ENCODE data around the gene PDZD2.
"Not testable (repeated sequence)": the region's sequence is repeated elsewhere in the genome, so short reads cannot be mapped to it uniquely, and the experiment has no call there.

PDZD2 gene

DNA sequence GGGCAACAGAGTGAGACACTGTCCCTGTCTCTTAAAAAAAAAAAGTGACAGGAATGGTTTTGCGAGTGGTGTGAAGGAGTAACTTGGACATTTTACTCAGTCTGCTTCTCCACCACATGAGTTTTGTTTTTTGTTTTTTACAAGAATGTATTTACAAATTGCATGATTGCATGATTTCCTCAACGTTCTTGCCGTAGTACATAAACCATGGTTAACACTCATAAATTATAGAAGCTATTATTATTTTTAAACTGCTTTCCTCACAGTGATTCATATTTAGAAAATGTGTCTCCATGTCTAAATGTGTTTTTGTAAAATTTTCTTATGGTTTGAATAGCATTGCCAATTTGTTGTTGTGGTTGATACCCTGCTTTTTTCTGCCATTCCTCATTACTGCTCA, 315.2 kb downstream of the PDZD2 start:
- no peak for FAIRE-seq
- DNase-seq (ENCODE audit: insufficient read length, low spot score) = no peak

DNA sequence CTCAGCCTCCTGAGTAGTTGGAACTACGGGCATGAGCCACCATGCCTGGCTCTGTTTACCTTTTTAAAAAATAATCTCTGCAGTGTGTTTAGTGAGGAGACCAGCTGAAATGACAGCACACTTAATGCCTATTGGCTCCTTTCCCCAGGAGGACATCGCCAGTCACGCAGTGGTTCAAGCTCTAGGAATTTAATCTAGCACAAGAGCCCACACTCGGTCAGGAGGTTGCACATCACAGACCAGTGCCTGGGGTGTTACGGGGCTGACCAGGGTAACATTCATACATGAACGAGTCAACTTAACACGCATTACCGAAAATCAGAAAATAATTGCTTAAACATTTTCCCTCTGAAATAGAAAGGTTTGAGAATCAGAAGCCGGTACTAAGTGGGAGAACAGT, 318.2 kb downstream of the PDZD2 start:
- DNase-seq (ENCODE audit: insufficient read length, low spot score) = no peak
- FAIRE-seq = no peak

DNA sequence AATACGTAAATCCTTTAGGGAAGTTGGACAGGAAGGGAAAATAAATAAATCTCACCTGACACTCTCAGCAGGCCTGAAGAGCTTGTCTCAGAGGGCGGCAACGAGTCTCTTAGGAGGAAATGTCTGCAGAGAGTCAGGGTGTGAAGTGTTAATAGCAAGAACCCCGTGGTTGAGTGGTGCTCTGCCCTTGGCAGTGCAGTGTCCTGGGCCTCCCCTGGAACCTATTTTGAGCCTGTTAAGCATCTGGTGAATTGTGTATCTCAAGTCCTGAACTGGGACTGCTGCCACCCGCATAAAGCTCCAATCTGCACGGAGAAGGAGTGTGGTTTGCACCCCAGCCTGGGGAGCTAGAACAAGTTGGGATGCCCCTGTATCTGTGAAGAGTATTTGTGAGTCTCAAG, 323.4 kb downstream of the PDZD2 start:
- DNase-seq (ENCODE audit: insufficient read length, low spot score) = no peak

DNA sequence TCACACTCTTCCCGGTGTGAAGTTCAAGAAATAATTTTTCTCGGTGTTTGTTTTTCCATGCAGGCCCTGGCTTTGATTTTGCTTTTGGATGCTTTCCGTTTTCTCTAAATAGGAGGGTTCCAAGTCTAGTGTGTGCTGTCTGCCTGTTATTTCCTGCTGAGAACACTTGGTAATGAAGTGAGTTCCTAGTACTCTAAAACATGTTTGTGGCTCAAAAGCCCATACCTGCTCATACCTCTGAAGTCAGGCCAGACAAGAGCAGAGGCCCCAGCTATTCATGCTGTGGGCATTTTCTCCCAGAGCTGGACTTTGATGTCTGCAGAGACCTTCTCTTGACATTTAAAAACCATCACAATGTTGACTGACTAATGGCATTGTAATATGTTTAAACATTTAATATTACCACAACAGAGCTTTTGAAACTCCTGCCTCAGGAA, 324.0 kb downstream of the PDZD2 start:
- DNase-seq (ENCODE audit: insufficient read length, low spot score) = no peak

More for the DNA sequence above, 323.4 kb downstream of the PDZD2 start:
- FAIRE-seq = no peak

DNA sequence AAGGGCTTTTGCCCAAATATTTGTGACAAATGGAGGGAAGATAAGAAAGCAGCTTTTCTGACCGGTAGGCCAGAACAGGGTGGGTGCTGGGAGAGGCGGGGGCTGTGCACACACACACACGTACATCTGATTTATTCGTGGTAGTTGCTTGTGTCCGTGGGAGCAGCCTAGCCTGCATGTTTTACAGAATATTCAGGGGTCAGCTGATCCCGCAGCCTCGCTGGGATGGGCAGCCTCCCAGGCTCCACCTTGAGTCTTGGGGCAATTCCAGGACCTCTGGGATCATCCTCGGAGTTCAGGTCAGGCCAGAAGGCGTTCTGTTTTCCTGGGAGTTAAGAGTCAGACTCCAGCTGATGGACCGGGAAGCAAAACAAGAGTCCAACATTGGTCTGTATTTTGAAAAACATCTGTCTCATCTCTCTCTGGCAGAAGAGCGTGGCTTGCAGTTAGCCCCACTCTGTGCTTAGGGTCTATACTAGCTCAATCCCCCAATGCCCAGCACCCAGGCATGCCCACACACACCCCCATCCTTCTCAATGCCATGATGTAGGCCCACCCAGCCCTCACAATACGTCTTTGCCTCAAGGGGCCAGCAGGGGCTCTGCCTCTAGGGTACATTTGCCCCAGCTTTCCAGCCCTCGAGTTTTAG, 324.6 kb downstream of the PDZD2 start:
- FAIRE-seq (peak; percentile 54), DNase-seq (ENCODE audit: insufficient read length, low spot score) (no peak)

More for the DNA sequence above, 324.0 kb downstream of the PDZD2 start:
- FAIRE-seq = no peak

DNA sequence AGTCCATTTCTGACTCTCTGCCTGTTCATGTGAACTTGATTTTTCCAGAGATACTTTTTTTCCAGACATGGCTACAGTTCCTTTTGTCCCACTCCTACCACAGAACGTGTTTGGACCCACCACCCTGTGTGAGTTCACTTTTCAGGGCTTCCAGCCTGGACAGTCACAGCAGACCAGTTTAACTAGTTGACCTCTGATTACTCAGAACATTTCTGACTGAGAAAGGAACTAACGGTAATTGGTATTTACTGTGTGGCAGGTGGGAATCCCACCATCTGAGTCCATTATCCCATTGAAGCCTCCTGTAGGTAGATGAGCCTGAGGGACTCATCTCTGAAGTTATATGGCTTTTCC, 325.1 kb downstream of the PDZD2 start:
- peak; percentile 70 for FAIRE-seq
- DNase-seq (ENCODE audit: insufficient read length, low spot score) = no peak

DNA sequence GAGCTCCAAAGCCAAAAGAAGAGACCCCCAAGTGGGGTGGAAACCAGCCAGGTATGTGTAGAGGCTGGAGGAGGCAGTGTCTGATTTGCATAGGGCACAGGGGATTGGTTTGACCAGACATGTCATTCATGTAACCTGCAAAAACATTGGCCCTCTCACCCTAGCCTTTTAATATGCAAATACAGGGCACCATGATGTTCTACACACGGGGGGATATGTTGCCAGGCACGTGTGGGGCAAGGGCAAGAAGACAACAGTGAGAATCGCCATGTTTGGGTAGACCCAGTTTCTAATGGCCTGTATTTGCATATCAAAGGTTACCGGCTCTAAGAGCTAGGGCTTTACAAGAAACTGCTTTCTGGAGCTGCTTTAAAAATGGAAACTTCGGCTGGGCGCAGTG, 326.3 kb downstream of the PDZD2 start:
- DNase-seq (ENCODE audit: insufficient read length, low spot score) = no peak
- FAIRE-seq = no peak

DNA sequence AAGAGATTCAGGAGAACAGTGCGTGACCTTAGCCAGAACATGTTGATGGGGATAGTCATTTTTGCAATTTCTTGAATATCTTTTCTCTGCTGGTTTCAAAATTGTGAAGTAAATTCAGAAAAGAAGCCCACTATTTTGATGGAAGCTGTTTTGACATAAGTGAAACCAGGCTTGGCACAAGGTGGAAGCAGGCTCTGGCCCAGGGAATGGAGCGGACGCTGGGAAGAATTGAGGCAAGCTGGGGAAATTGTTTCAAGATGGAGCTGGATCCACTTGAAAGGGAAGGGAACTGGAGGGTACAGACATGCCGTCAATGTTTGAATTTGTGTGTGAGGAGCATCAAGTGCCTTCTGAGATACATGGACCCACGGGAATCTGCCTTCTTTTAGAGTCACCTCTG, 328.0 kb downstream of the PDZD2 start:
- no peak for FAIRE-seq
- no peak for DNase-seq (ENCODE audit: insufficient read length, low spot score)

DNA sequence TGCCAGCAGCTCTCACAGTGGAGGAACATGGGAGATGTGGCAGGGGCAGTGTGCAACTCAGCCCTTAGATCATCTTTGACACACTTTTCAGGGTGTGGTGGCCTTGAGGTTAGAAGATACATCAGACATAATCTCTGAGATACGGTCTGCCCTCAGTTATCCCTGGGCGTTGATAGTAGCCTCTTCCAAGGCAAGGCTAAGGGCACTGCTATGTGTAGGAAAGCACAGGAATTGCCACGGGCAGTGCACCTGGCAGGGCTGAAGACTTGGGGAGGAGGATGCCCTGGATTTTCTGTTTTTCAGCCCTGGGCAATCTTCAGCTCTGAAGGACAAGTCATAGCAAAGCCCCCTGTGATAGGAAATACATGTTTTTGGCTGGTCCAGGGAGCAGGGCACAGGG, 328.5 kb downstream of the PDZD2 start:
- DNase-seq (ENCODE audit: insufficient read length, low spot score) = no peak
- FAIRE-seq = peak; percentile 44

DNA sequence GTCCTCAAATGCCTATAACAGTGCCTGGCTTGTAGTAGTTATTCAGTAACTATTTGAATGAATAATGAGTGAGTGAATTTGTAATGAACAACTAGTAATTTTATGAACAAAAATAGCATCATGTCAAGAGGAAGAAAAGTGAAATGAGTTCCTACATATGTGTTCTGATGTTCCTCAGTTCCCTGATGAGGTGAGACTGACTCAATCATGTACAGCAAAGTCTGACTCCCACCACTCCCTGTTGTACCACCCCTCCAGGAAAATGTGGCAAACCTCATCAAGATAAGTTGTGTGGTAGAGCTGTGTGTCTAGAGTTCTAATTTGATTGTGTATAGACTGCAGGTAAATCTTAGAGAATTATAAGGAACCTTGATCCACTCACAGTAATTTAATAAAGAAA, 333.6 kb downstream of the PDZD2 start:
- FAIRE-seq (no peak), DNase-seq (ENCODE audit: insufficient read length, low spot score) (no peak)

DNA sequence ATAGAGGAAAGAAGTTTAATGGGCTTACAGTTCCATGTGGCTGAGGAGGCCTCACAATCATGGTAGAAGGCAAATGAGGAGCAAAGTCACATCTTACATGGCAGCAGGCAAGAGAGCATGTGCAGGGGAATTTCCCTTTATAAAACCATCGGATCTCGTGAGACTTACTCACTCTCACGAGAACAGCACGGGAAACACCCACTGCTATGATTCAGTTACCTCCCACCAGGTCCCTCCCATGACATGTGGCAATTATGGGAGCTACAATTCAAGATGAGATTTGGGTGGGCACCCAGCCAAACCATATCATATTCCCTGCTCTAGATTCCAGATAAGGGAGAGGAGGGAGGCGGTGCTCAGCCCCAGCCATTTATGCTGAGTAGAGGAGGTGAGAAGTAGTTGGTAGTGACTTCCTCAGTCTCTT, 336.3 kb downstream of the PDZD2 start:
- not testable (repeated sequence) for DNase-seq (ENCODE audit: insufficient read length, low spot score); FAIRE-seq

DNA sequence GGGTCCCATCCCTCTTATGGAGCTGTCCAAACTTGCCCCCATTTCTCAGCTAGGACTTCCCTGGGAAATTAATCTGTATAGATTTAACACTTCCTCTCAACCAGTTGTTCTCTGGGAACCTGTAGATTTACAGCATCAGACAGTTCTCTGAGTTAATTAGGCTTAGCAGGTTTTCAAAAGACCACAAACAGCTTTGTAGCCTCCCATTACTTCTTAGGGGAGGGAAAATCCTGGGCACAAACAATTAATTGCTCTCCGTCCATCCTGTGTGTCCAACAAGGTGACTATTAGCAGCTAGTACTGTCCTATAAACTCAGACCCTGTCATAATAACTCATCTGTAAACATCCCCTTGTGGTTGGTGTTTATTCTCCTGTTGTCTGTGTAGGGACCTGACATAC, 337.2 kb downstream of the PDZD2 start:
- DNase-seq (ENCODE audit: insufficient read length, low spot score) (no peak), FAIRE-seq (peak; percentile 38)

DNA sequence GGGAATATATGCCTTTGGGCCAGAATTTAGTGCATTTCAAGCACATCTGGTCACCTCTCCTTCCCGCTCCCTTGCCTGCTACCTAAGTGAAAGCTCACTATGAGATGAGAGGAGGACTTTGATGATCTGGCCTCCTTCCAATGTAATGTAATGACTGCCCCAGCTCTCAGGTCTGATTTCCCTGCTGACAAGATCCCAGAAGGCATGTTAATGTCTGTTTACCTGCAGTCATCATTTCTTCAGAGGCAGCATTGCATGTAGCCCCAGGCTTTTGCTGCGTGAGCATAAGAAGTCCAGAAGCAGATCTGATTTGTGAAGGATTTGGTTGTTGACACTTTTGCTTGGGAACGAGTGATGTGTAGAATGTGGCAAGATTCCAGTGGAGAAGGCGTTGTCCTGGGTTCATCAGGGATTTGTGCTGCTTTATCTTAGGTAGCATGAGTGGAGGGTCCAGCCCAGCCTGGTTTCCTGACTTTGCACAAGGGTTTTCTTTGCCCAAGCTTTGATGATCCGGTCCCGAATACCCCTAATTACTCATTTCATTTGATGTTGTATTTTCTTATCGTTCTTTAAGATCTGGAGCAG, 342.5 kb downstream of the PDZD2 start:
- FAIRE-seq = peak; percentile 9
- no peak for DNase-seq (ENCODE audit: insufficient read length, low spot score)

DNA sequence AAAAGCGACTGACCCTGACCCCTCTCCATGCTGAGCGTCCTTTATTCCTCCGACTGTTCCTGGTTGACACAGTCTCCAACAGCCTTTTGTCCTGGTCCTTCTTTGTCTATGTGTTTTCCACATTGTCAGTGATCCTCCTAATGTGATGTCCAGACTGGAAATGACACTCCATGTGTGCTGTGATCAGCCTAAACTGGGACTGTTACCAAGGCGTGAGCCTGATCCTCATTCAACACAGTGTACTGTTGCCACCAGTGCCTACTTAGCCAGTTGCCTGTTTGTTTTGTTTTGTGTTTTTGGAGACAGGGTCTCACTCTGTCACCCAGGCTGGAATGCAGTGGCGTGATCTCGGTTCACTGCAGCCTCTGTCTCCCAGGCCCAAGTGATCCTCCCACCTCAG, 343.1 kb downstream of the PDZD2 start:
- FAIRE-seq (peak; percentile 83), DNase-seq (ENCODE audit: insufficient read length, low spot score) (no peak)

DNA sequence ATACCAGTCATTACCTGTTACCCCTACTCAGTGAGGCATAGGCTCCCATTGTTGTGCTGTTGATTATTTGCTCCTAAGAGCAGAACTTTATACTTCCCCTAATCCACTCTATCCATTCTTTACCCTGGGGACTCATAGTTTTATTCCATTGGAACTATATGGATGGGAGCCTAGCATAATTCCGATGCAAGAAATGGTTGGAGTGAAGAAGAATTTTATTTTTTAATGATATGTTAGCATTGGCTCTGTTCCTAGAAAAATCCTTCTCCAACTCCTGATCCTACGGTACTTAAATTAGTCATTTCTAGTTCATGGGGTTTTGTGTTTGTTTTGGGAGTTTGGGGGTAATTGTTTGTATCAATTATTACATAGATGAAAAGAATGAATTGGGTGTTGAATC, 343.7 kb downstream of the PDZD2 start:
- FAIRE-seq (no peak), DNase-seq (ENCODE audit: insufficient read length, low spot score) (no peak)

DNA sequence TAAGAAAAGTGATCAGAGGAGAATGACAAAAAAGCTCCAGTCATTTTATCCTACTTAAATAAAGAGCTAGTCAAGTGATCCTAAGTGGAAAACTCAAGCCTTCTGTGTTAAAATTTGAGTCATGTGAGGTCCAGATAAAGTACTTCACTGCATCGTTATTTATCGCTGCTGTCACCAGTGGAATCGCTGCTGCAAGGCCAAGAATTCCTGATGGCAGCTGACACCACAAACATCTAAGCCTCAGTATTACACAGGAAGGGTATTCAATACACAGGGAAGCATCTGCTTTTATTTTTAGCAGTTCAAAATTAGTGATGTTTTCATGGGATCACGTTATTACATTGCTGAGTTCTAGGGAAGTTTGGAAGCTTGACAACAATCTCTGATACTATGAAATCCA, 344.9 kb downstream of the PDZD2 start:
- DNase-seq (ENCODE audit: insufficient read length, low spot score) (no peak), FAIRE-seq (no peak)

DNA sequence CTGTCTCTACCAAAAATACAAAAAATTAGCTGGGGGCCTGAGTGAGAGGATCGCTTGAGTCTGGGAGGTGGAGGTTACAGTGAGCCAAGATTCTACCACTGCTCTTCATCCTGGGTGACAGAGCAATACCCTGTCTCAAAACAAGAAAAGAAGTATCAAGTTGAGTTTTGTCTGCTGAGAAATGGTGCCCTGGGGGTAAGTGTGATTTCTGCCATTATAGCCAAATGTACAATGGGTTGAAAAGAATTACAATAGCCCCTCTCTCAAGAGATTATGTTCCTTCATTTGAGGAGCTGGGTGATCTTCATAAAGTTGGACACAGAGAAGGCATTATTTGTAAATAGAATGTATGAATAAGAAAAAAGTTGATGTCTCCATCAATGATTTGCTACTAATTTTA, 345.8 kb downstream of the PDZD2 start:
- DNase-seq (ENCODE audit: insufficient read length, low spot score) (no peak), FAIRE-seq (no peak)

DNA sequence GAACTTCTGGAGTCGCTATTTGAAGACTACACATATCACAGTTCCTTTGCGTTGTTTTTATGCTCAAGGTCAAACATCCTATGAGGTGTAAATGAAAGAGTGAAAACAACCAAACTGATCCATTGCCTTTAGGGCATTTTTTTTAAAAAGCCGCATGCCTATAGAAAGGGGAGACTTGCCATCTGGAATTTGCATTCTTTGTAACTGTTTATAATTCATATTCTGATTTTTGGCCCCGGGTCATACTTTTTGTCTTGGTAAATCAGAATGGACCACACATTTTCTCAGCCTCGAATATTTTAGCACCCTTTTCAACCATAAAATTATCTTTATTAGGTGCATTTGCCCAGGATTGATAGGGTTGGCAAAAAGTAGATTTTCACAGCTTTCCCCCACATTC, 347.2 kb downstream of the PDZD2 start:
- DNase-seq (ENCODE audit: insufficient read length, low spot score) (no peak), FAIRE-seq (no peak)

DNA sequence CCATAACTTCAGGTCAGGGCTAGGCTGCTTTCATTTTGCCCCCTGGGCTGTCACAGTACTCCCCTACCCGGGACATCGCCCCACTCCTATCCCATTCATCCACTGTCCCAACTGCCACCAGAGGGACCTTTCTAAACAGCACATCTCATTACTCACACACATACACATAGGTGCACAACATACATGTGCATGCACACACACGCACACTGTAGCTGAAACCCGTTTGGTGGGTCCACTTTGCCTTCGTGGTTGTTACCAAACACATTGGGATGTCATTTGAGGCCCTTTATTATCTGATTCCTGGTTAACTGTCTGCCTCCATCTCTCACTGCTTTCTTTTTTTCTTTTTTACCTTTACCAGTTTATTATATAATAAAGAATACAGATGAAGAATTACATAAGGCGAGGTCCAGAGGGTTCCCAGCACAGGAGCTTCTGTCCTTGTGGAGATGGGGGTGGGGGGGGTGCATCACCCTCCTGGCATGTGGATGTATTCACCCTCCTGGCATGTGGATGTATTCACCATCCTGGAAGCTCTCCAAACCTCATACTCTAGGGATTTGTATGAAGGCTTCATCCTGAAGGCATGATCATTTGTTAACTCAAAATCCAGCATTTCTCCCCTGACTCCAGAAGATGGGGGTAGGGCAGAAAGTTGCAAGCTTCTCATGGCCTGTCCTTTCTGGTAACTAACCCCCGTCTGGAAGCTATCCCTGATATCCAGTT, 349.2 kb downstream of the PDZD2 start:
- DNase-seq (ENCODE audit: insufficient read length, low spot score) = peak; percentile 84
- FAIRE-seq = peak; percentile 98

DNA sequence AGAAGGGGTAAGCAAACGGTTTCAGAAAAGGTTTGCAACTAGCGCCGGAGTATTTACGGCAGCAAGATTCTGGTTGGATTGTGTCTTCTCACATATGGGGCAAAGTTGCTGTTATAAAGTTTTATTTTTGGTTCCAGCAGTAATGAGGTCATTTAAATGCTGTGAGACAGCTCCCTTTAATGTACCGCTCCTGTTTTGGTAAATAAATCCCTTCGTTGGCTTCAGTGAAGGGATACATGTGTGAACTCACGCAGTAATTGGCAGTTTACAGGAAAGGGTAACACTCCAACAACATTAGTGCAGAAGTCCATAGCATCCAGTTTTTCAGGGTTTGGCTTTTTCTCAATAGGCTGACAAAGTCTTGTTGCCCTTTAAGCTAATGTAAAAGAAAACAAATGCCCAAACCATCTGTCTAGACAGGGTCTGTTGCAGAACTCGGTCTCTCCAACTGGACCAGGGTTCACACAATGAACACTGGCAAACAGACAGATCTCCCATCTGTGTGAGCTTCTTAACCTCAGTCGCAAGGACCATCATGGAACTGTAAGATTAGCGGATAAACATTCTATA, 351.2 kb downstream of the PDZD2 start:
- FAIRE-seq (no peak), DNase-seq (ENCODE audit: insufficient read length, low spot score) (no peak)

DNA sequence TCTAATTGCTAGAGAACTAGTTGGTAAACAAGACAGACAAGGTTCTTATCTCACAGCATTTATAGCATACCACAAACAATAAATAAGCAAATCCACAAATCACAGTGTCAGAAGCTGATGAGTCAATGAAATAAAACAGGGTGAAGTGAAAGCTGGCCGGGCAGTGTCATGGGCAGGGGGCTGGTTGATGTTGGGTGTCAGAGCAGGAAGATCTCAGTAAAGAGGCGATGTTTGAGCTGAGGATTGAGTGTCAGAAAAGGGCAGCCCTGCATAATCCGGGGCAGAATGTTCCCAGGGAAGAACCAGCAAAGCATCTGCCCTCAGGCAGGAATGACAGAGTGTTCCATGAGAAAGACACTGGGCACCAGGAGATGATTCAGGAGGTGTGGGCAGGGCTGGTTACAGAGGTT, 351.8 kb downstream of the PDZD2 start:
- FAIRE-seq (peak; percentile 96), DNase-seq (ENCODE audit: insufficient read length, low spot score) (peak; percentile 80)

DNA sequence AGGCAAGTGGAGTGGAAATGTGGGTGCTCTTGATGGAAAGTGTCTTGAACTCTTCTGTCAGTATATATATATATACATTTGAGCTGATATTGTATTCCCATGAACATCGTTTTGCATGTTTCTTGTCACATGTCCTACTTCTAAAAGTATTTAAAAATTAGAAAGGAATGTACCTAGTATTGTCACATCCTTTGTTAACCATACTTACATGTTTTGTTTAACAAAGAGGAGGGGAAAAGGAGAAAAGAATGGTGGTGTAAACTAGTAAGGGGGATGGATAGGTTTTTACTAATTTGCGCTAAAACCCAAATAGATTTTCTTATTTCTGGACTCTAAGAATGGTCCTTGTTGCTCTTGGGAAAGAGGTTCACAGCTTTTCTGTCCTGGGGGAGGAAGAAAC, 353.4 kb downstream of the PDZD2 start:
- FAIRE-seq (no peak), DNase-seq (ENCODE audit: insufficient read length, low spot score) (no peak)
